ENCODE results near the gene ZMYM5. TPM values are rescaled to one million over a fixed set of nuclear protein-coding genes. Genes with fewer than 3 reads are reported as not detected.
"Not testable (repeated sequence)": the region's sequence is repeated elsewhere in the genome, so short reads cannot be mapped to it uniquely, and the experiment has no call there.

ZMYM5 gene
- total RNA-seq, 4 donors from 2014 or later, result 9.6 to 16.0 (median 13.7) TPM

DNA sequence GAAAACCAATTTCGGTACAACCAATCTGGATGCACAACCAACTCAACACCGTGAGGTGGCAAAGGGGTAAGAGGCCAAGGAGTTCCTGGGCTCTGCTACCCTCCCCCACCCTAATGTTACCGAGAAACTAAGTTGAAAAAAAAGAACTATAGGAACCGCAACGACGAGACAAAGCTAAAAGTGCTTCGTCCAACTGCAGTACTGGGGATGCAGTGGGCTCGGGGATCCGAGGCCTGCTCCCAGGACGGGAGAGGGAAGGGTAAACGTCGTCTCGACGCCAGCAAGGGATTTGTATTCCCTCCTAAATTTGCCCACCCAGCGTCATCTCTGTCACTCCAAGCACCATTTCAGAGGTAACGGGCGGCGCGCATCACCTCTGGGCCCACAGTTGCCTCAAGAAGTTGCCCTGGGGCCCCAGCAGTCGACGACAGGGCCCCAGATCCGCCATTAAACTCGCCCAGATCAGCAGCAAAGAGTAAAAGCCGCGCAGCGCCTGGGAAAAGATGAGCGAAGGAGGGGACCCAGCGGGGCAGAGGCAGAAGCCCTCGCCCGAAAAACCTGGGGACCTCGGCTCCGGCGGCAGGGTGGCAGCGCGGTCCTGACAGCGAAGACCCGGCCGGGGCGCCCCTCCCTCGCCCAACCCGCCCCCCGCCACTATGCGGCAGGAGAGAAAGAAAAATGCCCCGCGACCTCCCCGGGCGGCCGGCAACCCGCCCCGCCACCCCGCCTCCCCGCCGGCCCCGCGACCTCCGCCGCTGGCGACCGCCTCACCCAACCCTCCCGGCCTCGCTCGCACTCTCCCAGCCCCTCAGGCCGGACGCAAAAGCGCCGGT is 752 bp downstream of the ZMYM5 start:
- Histone ChIP-seq H3K4me3 (peak overlapping the region; percentile 91 to 95), H3K9me3 (no peaks in the 10 kb centered on the region), H3K27me3 (no peaks in the 10 kb centered on the region), H3K36me3 (no peaks in the 10 kb centered on the region), H3K4me1 (peaks cover 0 to 52% (median 11%) of the 10 kb centered on the region in 3 donors), H3K27ac (peak overlapping the region; percentile 94 to 99 (median 99))
- 0% methylated on average over 10 to 14 of the region's 66 CpGs for WGBS, 2 donors (ENCODE audit: low coverage in 1 of 2)
- ATAC-seq, result peak; percentile 3
- TF ChIP-seq EP300 (IDR thresholded peaks at IDR 0.05) (no peak), POLR2AphosphoS5 (IDR thresholded peaks at IDR 0.05) (no peak), POLR2A (IDR thresholded peaks at IDR 0.05) (no peak)
- TF ChIP-seq, protein P1, sequence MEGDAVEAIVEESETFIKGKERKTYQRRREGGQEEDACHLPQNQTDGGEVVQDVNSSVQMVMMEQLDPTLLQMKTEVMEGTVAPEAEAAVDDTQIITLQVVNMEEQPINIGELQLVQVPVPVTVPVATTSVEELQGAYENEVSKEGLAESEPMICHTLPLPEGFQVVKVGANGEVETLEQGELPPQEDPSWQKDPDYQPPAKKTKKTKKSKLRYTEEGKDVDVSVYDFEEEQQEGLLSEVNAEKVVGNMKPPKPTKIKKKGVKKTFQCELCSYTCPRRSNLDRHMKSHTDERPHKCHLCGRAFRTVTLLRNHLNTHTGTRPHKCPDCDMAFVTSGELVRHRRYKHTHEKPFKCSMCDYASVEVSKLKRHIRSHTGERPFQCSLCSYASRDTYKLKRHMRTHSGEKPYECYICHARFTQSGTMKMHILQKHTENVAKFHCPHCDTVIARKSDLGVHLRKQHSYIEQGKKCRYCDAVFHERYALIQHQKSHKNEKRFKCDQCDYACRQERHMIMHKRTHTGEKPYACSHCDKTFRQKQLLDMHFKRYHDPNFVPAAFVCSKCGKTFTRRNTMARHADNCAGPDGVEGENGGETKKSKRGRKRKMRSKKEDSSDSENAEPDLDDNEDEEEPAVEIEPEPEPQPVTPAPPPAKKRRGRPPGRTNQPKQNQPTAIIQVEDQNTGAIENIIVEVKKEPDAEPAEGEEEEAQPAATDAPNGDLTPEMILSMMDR (IDR thresholded peaks at IDR 0.05), result no peak

DNA sequence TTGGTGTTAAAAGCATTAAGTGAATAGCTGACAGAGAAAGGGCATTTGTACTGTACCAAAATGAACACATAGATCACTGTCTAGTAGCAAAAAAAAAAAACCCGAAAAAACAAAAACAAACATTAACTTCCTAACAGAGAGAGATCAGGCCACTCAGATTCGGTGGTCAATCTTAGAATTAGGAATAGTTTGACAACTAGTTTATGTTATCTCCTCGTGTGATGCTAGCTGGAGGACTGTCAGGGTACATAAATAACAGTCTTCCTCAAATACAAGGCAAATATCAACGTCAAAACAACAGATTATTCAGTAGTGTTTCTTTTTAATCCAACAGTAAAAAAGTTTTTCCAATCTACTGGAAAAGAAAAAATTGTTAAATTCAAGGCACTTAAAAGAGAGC is 1.7 kb downstream of the ZMYM5 start:
- ATAC-seq, result no peak
- no peaks in the 10 kb centered on the region for H3K36me3 ChIP-seq
- peak overlapping the region; percentile 94 to 99 (median 99) for H3K27ac ChIP-seq
- TF ChIP-seq EP300 (IDR thresholded peaks at IDR 0.05), result no peak
- TF ChIP-seq POLR2A (IDR thresholded peaks at IDR 0.05), result no peak
- TF ChIP-seq POLR2AphosphoS5 (IDR thresholded peaks at IDR 0.05), result no peak
- TF ChIP-seq, protein P1 (IDR thresholded peaks at IDR 0.05), result no peak
- WGBS, 2 donors (ENCODE audit: low coverage in 1 of 2), result 5 to 9% methylated on average over 4 of the region's 4 CpGs
- peak overlapping the region; percentile 91 to 95 for H3K4me3 ChIP-seq
- H3K4me1 ChIP-seq, result peaks cover 0 to 58% (median 11%) of the 10 kb centered on the region in 3 donors
- no peaks in the 10 kb centered on the region for H3K27me3 ChIP-seq
- no peaks in the 10 kb centered on the region for H3K9me3 ChIP-seq

DNA sequence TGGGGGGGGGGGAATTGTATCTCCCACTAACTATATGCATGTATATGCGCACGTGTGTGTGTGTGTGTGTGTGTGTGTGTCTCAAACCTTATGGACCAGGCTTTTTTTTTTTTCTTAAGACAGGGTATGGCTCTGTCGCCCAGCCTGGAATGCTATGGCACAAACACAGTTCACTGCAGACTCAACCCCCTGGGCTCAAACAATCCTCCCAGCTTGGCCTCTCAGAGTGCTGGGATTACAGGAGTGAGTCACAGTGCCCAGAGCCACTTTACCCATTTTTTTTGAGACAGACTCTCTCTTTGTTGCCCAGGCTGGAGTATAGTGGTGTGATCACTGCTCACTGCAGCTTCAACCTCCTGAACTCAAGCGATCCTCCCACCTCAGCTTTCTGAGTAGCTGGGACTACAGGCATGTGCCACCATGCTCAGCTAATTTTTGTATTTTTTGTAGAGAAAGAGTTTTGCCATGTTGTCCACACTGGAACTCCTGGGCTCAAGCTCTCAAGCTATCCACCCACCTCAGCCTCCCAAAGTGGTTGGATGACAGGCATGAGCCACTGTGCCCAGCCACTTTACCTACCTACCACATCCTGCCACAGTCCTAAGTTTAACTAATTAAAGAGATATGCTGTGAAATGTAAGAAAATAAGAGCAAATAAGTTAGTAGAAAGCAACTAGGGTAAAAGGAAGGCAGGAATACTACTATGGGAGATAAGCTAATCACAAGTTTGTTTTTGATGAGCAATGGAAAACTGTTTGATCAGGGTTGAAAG is 2.4 kb downstream of the ZMYM5 start:
- Histone ChIP-seq H3K27me3 (no peaks in the 10 kb centered on the region), H3K4me3 (peak overlapping the region in 1 of 2 donors; percentile 95), H3K27ac (peak overlapping the region in 3 of 4 donors; percentile 99), H3K9me3 (no peaks in the 10 kb centered on the region), H3K4me1 (peaks cover 0 to 64% (median 11%) of the 10 kb centered on the region in 3 donors), H3K36me3 (peaks cover 0 to 3% of the 10 kb centered on the region in 2 donors)
- TF ChIP-seq POLR2AphosphoS5 (IDR thresholded peaks at IDR 0.05), result no peak
- TF ChIP-seq POLR2A (IDR thresholded peaks at IDR 0.05), result no peak
- TF ChIP-seq, protein P1 (IDR thresholded peaks at IDR 0.05), result no peak
- no peak for TF ChIP-seq EP300 (IDR thresholded peaks at IDR 0.05)
- no peak for ATAC-seq
- WGBS, 2 donors (ENCODE audit: low coverage in 1 of 2), result 48 to 61% methylated on average over 3 to 4 of the region's 4 CpGs

DNA sequence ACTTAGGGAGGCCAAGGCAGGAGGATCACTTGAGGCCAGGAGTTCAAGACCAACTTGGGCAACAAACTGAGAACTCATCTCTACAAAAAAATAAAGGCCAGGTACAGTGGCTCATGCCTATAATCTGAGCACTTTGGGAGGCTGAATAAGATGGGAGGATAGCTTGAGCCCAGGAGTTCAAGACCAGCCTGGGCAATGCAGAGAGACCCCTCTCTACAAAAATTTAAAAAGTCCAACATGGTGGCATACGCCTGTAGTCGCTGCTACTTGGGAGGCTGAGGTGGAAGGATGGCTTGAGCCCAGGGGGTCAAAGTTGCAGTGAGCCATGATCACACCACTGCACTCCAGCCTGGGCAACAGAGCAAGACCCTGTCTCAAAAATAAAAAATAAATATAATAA is 5.8 kb downstream of the ZMYM5 start:
- not testable (repeated sequence) for ATAC-seq, H3K27me3 ChIP-seq, H3K4me3 ChIP-seq, H3K36me3 ChIP-seq, H3K27ac ChIP-seq, H3K9me3 ChIP-seq
- 80 to 84% methylated on average over 1 to 2 of the region's 2 CpGs for WGBS, 2 donors (ENCODE audit: low coverage in 1 of 2)
- H3K4me1 ChIP-seq, result peaks cover 0 to 66% (median 11%) of the 10 kb centered on the region in 3 donors

DNA sequence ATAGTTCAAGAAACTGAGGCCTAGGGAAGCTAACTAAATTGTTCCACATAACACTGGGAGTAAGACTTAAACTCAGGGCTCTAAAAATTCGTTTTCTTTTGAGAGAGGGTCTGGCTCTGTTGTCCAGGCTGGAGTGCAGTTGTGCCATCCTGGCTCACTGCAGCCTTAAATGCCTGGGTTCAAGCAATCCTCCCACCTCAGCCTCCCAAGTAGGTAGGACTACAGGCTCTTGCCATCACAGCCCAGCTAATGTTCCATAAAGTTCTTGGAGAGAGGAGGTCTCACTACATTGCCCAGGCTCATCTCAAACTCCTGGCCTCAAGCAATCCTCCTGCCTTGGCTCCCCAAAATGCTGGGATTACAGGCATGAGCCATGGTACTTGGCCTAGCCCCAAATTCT is 10.7 kb downstream of the ZMYM5 start:
- 78 to 91% methylated on average over 1 of the region's 1 CpG for WGBS, 2 donors (ENCODE audit: low coverage in 1 of 2)
- no peaks in the 10 kb centered on the region for H3K27me3 ChIP-seq
- no peak overlapping the region for H3K27ac ChIP-seq
- H3K4me3 ChIP-seq, result no peak overlapping the region
- peaks cover 0 to 42% (median 0%) of the 10 kb centered on the region in 3 donors for H3K4me1 ChIP-seq
- ATAC-seq, result no peak
- no peak for TF ChIP-seq POLR2A (IDR thresholded peaks at IDR 0.05)
- TF ChIP-seq EP300 (IDR thresholded peaks at IDR 0.05), result no peak
- TF ChIP-seq, protein P1 (IDR thresholded peaks at IDR 0.05), result no peak
- TF ChIP-seq POLR2AphosphoS5 (IDR thresholded peaks at IDR 0.05), result no peak
- peaks cover 0 to 47% of the 10 kb centered on the region in 2 donors for H3K36me3 ChIP-seq
- no peaks in the 10 kb centered on the region for H3K9me3 ChIP-seq
